Measurements from ENCODE around the gene GOLGA6L6.
"Not testable (repeated sequence)": the region's sequence is repeated elsewhere in the genome, so short reads cannot be mapped to it uniquely, and the experiment has no call there.

GRCh38 chr15:20586821-20587220 is 45.2 kb upstream of the GOLGA6L6 start:
- TF ChIP-seq CTCF, EZH2, EZH2phosphoT487 (IDR thresholded peaks at IDR 0.05): not testable (repeated sequence)
